Stomach (tissue), 9 donors: ENCODE data around the gene BEST2. TPM values are rescaled to one million over a fixed set of nuclear protein-coding genes. Genes with fewer than 3 reads are reported as not detected.
A peak's percentile ranks its signal among the peaks of the same experiment; 100 is the strongest.

Experiments
- DNase-seq, 2 donors: peaks; one replicate each; pipeline versions ENCODE4 v3.0.0 to v3.0.0-alpha.2; 2013 to 2019
- H3K27ac ChIP-seq, 5 donors: fragments of 200-600 bp in 4 of 5; sonication (generic) in 4 of 5; one replicate each; pipeline ENCODE4 v1.5.1; 2013 to 2019; ENCODE audit warnings: mild to moderate bottlenecking in 1 of 5, moderate library complexity in 1 of 5
- H3K27me3 ChIP-seq, 3 donors: fragments of 200-600 bp; sonication (generic); one replicate each; pipeline ENCODE4 v1.5.1; 2017 to 2019; ENCODE audit warnings: mixed run types in 1 of 3
- H3K36me3 ChIP-seq, 4 donors: fragments of 200-600 bp; sonication (generic); 1 replicate in 3 of 4; 2 replicates in 1 of 4; pipeline ENCODE4 v1.5.1; 2016 to 2019
- H3K4me1 ChIP-seq, 4 donors: fragments of 200-600 bp; sonication (generic); one replicate each; pipeline ENCODE4 v1.5.1; 2016 to 2019
- H3K4me3 ChIP-seq, 4 donors: fragments of 200-600 bp; sonication (generic) in 3 of 4; one replicate each; pipeline ENCODE4 v1.5.1; 2016 to 2019; ENCODE audit warnings: mild to moderate bottlenecking in 1 of 4
- H3K9me3 ChIP-seq, 4 donors: fragments of 200-600 bp; sonication (generic); one replicate each; pipeline ENCODE4 v1.5.1; 2016 to 2019
- EP300 ChIP-seq: sonication (generic); formaldehyde crosslinking; IDR thresholded peaks from one replicate; pipeline ENCODE4 v1.6.1; 2017; ENCODE audit warnings: antibody characterized with exemption
- POLR2A ChIP-seq, 4 donors: fragments of 450-650 bp; IDR thresholded peaks; one replicate each; pipeline ENCODE4 v1.6.1; 2016; ENCODE audit warnings: antibody characterized with exemption in 4 of 4, control low read depth in 2 of 4, mild to moderate bottlenecking in 1 of 4, moderate library complexity in 1 of 4
- POLR2AphosphoS5 ChIP-seq, 3 donors: sonication (generic); formaldehyde crosslinking; IDR thresholded peaks; one replicate each; pipeline ENCODE4 v1.6.1; 2016; ENCODE audit warnings: antibody characterized with exemption in 3 of 3
- WGBS, 5 donors: extraction: QIAGEN DNeasy Blood & Tissue Kit in 3 of 5; methylation state at CpG; one replicate each; pipeline versions ENCODE4 v1.1.5 to v1.1.7; 2013 to 2018; 5-methylcytosine and 5-hydroxymethylcytosine counted together
- intact Hi-C: fragments of 100-400 bp; cut with DNase I; formaldehyde crosslinking; loops from one replicate; pipeline ENCODE4 v1.15.1; 2023; ENCODE audit warnings: low total_unique reads
- polyA plus RNA-seq, 3 donors: library from polyadenylated mRNA; stranded (reverse); fragments of 200-250 nt; gene quantifications; one replicate each; pipeline ENCODE4 v1.2.3, GENCODE V29; 2013
- total RNA-seq, 5 donors: library from RNA; depleted of rRNA; stranded (reverse); fragments of >200 nt; gene quantifications; one replicate each; pipeline versions ENCODE4 v1.1.0 to v1.2.3, GENCODE V29; 2014 to 2016
- TF ChIP-seq, protein P1 (sequence below), 7 experiments: fragments of 450-650 bp in 4 of 7; fragments of 200-600 bp in 3 of 7; sonication (generic) in 3 of 7; IDR thresholded peaks; one replicate each; pipeline ENCODE4 v1.5.1; 2016 to 2019; ENCODE audit warnings: antibody characterized with exemption in 7 of 7, control low read depth in 2 of 7, mild to moderate bottlenecking in 1 of 7
- donor health status: healthy with polysubstance abuse.
- donor health status: Bipolar disorder and iron deficiency.
- donor health status: healthy.

Gene BEST2
- total and polyA plus RNA-seq, 8 donors, result 0.08 to 165 TPM; not detected in 6

- DNase-seq, result peak in 1 of 2 donors; percentile 56
Observed at GRCh38 chr19:12790628-12791344, 39.2 kb downstream of the BEST2 start.

DNA sequence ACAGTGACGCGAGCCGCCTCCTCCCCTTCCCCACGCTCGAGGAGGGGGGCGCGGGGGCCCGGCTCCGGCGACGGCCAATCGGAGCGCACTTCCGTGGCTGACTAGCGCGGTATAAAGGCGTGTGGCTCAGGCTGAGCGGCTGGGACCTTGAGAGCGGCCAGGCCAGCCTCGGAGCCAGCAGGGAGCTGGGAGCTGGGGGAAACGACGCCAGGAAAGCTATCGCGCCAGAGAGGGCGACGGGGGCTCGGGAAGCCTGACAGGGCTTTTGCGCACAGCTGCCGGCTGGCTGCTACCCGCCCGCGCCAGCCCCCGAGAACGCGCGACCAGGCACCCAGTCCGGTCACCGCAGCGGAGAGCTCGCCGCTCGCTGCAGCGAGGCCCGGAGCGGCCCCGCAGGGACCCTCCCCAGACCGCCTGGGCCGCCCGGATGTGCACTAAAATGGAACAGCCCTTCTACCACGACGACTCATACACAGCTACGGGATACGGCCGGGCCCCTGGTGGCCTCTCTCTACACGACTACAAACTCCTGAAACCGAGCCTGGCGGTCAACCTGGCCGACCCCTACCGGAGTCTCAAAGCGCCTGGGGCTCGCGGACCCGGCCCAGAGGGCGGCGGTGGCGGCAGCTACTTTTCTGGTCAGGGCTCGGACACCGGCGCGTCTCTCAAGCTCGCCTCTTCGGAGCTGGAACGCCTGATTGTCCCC is 39.9 kb downstream of the BEST2 start, which contains the start of gene JUNB:
Gene JUNB (plus strand): TSS at position 142 of the 706 bp plus-strand sequence. CDS start 286 bp downstream, at position 428.
- DNase-seq, result peak; percentile 99
- Histone ChIP-seq H3K36me3 (no peaks in the 10 kb centered on the region), H3K4me3 (peak within 1 kb of the TSS; percentile 79 to 93 (median 86)), H3K4me1 (peaks cover 58 to 66% (median 61%) of the 10 kb centered on the region in 4 donors), H3K27ac (peak within 1 kb of the TSS; percentile 92 to 100 (median 99)), H3K27me3 (no peaks in the 10 kb centered on the region), H3K9me3 (no peaks in the 10 kb centered on the region)
- 0 to 1% (median 1%) methylated on average over 40 to 73 of the region's 73 CpGs for WGBS, 5 donors
- intact Hi-C loops, result no loop called here
- TF ChIP-seq POLR2A (IDR thresholded peaks at IDR 0.05) (peak in 3 of 4 donors; percentile 97 to 100 (median 100)), POLR2AphosphoS5 (IDR thresholded peaks at IDR 0.05) (peak; percentile 100), EP300 (peak; percentile 98)
- TF ChIP-seq, protein P1, sequence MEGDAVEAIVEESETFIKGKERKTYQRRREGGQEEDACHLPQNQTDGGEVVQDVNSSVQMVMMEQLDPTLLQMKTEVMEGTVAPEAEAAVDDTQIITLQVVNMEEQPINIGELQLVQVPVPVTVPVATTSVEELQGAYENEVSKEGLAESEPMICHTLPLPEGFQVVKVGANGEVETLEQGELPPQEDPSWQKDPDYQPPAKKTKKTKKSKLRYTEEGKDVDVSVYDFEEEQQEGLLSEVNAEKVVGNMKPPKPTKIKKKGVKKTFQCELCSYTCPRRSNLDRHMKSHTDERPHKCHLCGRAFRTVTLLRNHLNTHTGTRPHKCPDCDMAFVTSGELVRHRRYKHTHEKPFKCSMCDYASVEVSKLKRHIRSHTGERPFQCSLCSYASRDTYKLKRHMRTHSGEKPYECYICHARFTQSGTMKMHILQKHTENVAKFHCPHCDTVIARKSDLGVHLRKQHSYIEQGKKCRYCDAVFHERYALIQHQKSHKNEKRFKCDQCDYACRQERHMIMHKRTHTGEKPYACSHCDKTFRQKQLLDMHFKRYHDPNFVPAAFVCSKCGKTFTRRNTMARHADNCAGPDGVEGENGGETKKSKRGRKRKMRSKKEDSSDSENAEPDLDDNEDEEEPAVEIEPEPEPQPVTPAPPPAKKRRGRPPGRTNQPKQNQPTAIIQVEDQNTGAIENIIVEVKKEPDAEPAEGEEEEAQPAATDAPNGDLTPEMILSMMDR (IDR thresholded peaks at IDR 0.05), result no peak

More at GRCh38 chr19:12790628-12791344, 39.2 kb downstream of the BEST2 start:
- Histone ChIP-seq H3K4me1 (peaks cover 58 to 66% (median 61%) of the 10 kb centered on the region in 4 donors), H3K27ac (peak overlapping the region; percentile 92 to 100 (median 99)), H3K27me3 (no peaks in the 10 kb centered on the region), H3K36me3 (no peaks in the 10 kb centered on the region), H3K4me3 (peak overlapping the region; percentile 79 to 93 (median 86)), H3K9me3 (no peaks in the 10 kb centered on the region)
- intact Hi-C loops, result no loop called here
- TF ChIP-seq POLR2A (IDR thresholded peaks at IDR 0.05) (no peak), POLR2AphosphoS5 (IDR thresholded peaks at IDR 0.05) (no peak), EP300 (no peak)
- TF ChIP-seq, protein P1 (IDR thresholded peaks at IDR 0.05), result no peak
- 1% methylated on average over 13 to 22 of the region's 22 CpGs for WGBS, 5 donors

DNA sequence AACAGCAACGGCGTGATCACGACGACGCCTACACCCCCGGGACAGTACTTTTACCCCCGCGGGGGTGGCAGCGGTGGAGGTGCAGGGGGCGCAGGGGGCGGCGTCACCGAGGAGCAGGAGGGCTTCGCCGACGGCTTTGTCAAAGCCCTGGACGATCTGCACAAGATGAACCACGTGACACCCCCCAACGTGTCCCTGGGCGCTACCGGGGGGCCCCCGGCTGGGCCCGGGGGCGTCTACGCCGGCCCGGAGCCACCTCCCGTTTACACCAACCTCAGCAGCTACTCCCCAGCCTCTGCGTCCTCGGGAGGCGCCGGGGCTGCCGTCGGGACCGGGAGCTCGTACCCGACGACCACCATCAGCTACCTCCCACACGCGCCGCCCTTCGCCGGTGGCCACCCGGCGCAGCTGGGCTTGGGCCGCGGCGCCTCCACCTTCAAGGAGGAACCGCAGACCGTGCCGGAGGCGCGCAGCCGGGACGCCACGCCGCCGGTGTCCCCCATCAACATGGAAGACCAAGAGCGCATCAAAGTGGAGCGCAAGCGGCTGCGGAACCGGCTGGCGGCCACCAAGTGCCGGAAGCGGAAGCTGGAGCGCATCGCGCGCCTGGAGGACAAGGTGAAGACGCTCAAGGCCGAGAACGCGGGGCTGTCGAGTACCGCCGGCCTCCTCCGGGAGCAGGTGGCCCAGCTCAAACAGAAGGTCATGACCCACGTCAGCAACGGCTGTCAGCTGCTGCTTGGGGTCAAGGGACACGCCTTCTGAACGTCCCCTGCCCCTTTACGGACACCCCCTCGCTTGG is 40.7 kb downstream of the BEST2 start:
- Histone ChIP-seq H3K9me3 (no peaks in the 10 kb centered on the region), H3K4me1 (peaks cover 51 to 61% (median 58%) of the 10 kb centered on the region in 4 donors), H3K36me3 (peaks cover 0 to 6% (median 5%) of the 10 kb centered on the region in 4 donors), H3K27ac (peak overlapping the region; percentile 92 to 100 (median 99)), H3K4me3 (peak overlapping the region; percentile 79 to 93 (median 86)), H3K27me3 (no peaks in the 10 kb centered on the region)
- intact Hi-C loops, result no loop called here
- TF ChIP-seq, protein P1 (IDR thresholded peaks at IDR 0.05), result no peak
- TF ChIP-seq EP300, result no peak
- TF ChIP-seq POLR2AphosphoS5 (IDR thresholded peaks at IDR 0.05), result peak; percentile 47 to 92 (median 88)
- TF ChIP-seq POLR2A (IDR thresholded peaks at IDR 0.05), result peak in 2 of 4 donors; percentile 5 to 7
- peak; percentile 77 to 89 for DNase-seq
- WGBS, 5 donors, result 0 to 1% (median 0%) methylated on average over 46 to 84 of the region's 84 CpGs
